Activated CD4-positive, alpha-beta T cell treated with anti-CD3 and anti-CD28 coated beads for 36 hours (primary cell): Measurements from ENCODE around the gene LARGE1. TPM values are rescaled to one million over a fixed set of nuclear protein-coding genes. Genes with fewer than 3 reads are reported as not detected.

Experiments
- ATAC-seq: fragments of 200-7000 bp; cut with Tn5 transposase; one replicate; pipeline ENCODE4 v1.10.0; 2021; ENCODE audit warnings: mild to moderate bottlenecking, moderate library complexity
- CTCF ChIA-PET: fragments of 350-600 bp; sonication (Branson Sonifier 250); formaldehyde crosslinking; loops from one replicate; lab custom pipeline; 2021; ENCODE audit warnings: antibody characterized with exemption; lab: Charles Lee
- POLR2A ChIA-PET: fragments of 350-600 bp; sonication (Branson Sonifier 250); formaldehyde crosslinking; loops from one replicate; lab custom pipeline; 2021; ENCODE audit warnings: antibody characterized with exemption, inconsistent platforms; lab: Charles Lee
- DNase-seq: peaks from one replicate; pipeline ENCODE4 v3.0.0-alpha.2; 2020
- H3K27ac Mint-ChIP-seq: one replicate; pipeline ENCODE4 v1.8.0; 2021; ENCODE audit warnings: mixed read lengths
- H3K27me3 Mint-ChIP-seq: one replicate; pipeline ENCODE4 v1.8.0; 2021; ENCODE audit warnings: mixed read lengths
- H3K36me3 Mint-ChIP-seq: one replicate; pipeline ENCODE4 v1.8.0; 2021; ENCODE audit warnings: low read depth, mixed read lengths
- H3K4me1 Mint-ChIP-seq: one replicate; pipeline ENCODE4 v1.8.0; 2021; ENCODE audit warnings: mixed read lengths
- H3K4me3 Mint-ChIP-seq: one replicate; pipeline ENCODE4 v1.8.0; 2021; ENCODE audit warnings: mild to moderate bottlenecking, moderate library complexity, mixed read lengths
- H3K9me3 Mint-ChIP-seq: one replicate; pipeline ENCODE4 v1.8.0; 2021; ENCODE audit warnings: low read depth, mixed read lengths
- intact Hi-C, 2 experiments: fragments of 100-400 bp; cut with DNase I in 1 of 2; cut with micrococcal nuclease in 1 of 2; formaldehyde crosslinking; loops; one replicate each; pipeline versions ENCODE4 v1.14.2 to v1.15.1; 2022 to 2024; cut with DNase I, micrococcal nuclease
- total RNA-seq, 2 experiments: library from RNA; stranded (reverse); gene quantifications; one replicate each; pipeline ENCODE4 v1.2.3, GENCODE V29; 2021

The LARGE1 gene
- total RNA-seq, 2 experiments from 2014 or later, result 0.39 to 0.57 TPM

DNA sequence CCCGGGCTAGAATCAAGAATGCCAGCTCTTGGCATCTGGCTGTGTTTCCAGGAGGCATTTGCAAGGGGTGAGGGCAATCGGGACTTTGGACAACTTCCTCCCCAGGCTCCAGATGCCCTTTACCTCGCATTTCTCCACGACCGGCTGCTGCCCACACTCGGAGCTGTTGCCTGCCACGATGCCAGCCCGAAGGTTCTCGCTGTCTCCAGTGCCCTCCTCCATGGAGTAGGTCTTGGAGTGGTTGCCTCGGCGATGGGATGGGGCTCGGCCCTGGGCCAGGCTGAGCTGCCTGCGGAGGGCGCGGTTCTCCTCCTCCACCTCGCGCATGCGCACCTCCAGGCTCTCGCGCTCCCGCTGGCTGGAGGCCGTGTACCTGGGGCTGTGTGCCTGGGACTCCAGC is 270.0 kb downstream of the LARGE1 start:
- H3K27me3 Mint-ChIP-seq, result no peaks in the 10 kb centered on the region
- no peak for DNase-seq
- ChIA-PET CTCF (no interaction called here), POLR2A (no interaction called here)
- no peak for ATAC-seq
- H3K4me3 Mint-ChIP-seq, result no peak overlapping the region
- H3K36me3 Mint-ChIP-seq, result peaks cover 4% of the 10 kb centered on the region
- no peak overlapping the region for H3K27ac Mint-ChIP-seq
- no peaks in the 10 kb centered on the region for H3K4me1 Mint-ChIP-seq
- peaks cover 7% of the 10 kb centered on the region for H3K9me3 Mint-ChIP-seq
- intact Hi-C loops, result no loop called here

DNA sequence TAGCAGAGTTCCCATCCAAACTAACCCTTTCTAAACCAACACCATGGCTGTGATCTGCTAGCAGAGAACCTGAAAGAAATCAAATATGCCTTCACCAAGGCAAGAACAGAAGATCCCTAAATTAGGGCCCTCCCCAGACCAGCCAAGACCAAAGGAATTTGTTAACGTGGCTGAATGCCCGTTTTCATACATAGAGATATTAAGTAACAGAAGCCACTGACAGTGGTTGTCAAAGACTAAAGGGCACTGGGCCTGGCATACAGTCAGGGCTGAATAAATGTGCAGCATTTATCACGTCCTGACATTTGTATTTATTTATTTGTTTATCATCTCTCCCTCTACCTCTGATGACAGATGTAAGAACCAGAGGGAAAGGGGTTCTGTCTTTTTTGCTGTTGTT is 271.8 kb downstream of the LARGE1 start:
- peaks cover 4% of the 10 kb centered on the region for H3K36me3 Mint-ChIP-seq
- ChIA-PET CTCF (no interaction called here), POLR2A (no interaction called here)
- intact Hi-C loops, result no loop called here
- no peaks in the 10 kb centered on the region for H3K4me1 Mint-ChIP-seq
- ATAC-seq (no peak), DNase-seq (no peak)
- no peak overlapping the region for H3K4me3 Mint-ChIP-seq
- no peak overlapping the region for H3K27ac Mint-ChIP-seq
- no peaks in the 10 kb centered on the region for H3K27me3 Mint-ChIP-seq
- H3K9me3 Mint-ChIP-seq, result peaks cover 9% of the 10 kb centered on the region

DNA sequence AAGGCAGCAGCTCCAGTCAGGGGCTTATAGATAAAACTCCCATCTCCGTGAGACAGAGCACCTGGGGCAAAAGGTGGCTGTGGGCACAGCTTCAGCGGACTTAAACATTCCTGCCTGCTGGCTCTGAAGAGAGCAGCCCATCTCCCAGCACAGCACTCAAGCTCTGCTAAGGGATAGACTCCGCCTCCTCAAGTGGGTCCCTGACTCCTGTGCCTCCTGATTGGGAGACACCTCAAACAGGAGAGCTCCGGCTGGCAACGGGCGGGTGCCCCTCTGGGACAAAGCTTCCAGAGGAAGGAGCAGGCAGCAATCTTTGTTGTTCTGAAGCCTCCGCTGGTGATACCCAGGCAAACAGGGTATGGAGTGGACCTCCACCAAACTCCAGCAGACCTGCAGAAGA is 279.4 kb downstream of the LARGE1 start:
- POLR2A ChIA-PET, result no interaction called here
- CTCF ChIA-PET, result no interaction called here
- intact Hi-C loops, result no loop called here
- H3K36me3 Mint-ChIP-seq, result no peaks in the 10 kb centered on the region
- DNase-seq, result no peak
- ATAC-seq, result no peak
- peaks cover 13% of the 10 kb centered on the region for H3K9me3 Mint-ChIP-seq
- no peak overlapping the region for H3K4me3 Mint-ChIP-seq
- H3K27me3 Mint-ChIP-seq, result no peaks in the 10 kb centered on the region
- no peaks in the 10 kb centered on the region for H3K4me1 Mint-ChIP-seq
- H3K27ac Mint-ChIP-seq, result no peak overlapping the region

DNA sequence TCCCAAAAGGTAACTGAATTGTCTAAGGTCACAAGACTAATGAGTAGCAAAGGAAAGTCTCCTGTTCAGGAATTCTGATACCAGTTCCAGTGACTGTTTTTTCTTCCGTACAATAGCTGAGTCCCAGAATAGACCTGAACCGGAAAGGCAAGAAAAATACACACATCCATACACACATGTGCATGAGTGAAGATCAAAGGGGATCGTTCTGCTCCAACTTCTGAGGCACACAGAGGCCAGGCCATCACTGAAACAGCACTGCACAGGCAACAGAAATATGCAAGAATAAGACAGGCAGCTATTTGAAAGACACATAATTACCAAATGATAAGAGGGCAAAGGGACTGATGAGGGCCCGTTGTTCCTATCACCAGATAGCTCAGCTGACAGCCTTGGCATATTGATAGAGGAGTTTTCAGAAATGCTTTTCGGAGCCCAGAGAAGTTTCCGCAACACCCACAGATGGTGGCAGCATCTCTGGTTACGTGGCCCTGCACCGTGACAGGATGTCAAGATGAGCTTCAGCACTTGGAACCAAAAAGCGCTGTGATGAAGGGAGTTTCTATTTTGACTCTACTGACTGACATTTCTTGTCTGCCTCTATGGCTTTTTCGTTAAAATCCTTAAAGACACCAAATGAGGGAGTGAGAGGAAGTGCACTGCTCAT is 280.6 kb downstream of the LARGE1 start:
- H3K4me3 Mint-ChIP-seq, result no peak overlapping the region
- H3K27me3 Mint-ChIP-seq, result no peaks in the 10 kb centered on the region
- intact Hi-C loops, result no loop called here
- ATAC-seq, result no peak
- CTCF ChIA-PET, result interaction anchor here (0.8 kb wide), 1 partner anchor 118 kb away, joined by 3 read pairs; no protein-coding TSS in a partner anchor
- no peaks in the 10 kb centered on the region for H3K4me1 Mint-ChIP-seq
- no peaks in the 10 kb centered on the region for H3K36me3 Mint-ChIP-seq
- peaks cover 13% of the 10 kb centered on the region for H3K9me3 Mint-ChIP-seq
- no peak for DNase-seq
- H3K27ac Mint-ChIP-seq, result no peak overlapping the region
- POLR2A ChIA-PET, result no interaction called here

DNA sequence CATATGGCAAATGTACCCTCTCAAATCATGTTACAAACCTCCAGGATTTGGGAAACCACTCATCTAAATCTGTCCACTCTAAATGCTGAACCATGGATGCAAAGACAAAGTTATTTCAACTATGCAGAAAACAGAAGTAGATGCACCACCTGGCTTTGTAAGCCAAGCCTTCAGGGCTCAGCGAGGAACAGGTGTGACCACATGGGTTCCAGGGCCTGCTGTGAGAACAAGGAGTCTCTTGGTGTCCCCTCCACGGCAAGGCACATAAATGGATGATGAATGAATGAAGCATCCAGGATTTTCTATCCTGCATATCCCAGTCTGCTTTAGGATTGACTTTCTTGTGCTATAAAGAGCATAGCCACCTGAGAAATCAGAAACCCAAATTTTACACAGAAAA is 284.5 kb downstream of the LARGE1 start:
- H3K36me3 Mint-ChIP-seq, result peaks cover 2% of the 10 kb centered on the region
- peaks cover 10% of the 10 kb centered on the region for H3K9me3 Mint-ChIP-seq
- DNase-seq (no peak), ATAC-seq (no peak)
- H3K4me1 Mint-ChIP-seq, result no peaks in the 10 kb centered on the region
- intact Hi-C loops, result no loop called here
- POLR2A ChIA-PET, result no interaction called here
- CTCF ChIA-PET, result no interaction called here
- no peak overlapping the region for H3K27ac Mint-ChIP-seq
- H3K4me3 Mint-ChIP-seq, result no peak overlapping the region
- H3K27me3 Mint-ChIP-seq, result no peaks in the 10 kb centered on the region

DNA sequence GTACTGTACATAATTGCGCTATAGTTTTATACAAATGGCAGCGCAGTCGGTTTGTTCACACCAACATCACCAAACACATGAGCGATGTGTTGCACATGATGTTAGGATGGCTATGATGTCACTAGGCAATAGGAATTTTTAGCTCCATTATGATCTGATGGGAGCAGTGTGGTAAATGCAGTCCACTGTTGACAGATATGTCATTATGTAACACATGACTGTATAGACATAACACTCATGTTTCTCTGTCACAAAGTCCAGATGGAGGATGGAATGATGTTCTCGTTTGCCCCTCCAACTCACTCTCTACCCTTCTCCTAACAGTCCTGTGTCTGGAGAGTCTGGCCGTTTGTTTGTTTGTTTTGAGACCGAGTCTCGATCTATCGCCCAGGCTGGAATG is 288.5 kb downstream of the LARGE1 start:
- no peak for DNase-seq
- H3K27me3 Mint-ChIP-seq, result no peaks in the 10 kb centered on the region
- no peak overlapping the region for H3K4me3 Mint-ChIP-seq
- intact Hi-C loops, result no loop called here
- peaks cover 2% of the 10 kb centered on the region for H3K36me3 Mint-ChIP-seq
- no peak for ATAC-seq
- CTCF ChIA-PET, result no interaction called here
- peaks cover 16% of the 10 kb centered on the region for H3K9me3 Mint-ChIP-seq
- H3K4me1 Mint-ChIP-seq, result no peaks in the 10 kb centered on the region
- H3K27ac Mint-ChIP-seq, result no peak overlapping the region
- POLR2A ChIA-PET, result no interaction called here

DNA sequence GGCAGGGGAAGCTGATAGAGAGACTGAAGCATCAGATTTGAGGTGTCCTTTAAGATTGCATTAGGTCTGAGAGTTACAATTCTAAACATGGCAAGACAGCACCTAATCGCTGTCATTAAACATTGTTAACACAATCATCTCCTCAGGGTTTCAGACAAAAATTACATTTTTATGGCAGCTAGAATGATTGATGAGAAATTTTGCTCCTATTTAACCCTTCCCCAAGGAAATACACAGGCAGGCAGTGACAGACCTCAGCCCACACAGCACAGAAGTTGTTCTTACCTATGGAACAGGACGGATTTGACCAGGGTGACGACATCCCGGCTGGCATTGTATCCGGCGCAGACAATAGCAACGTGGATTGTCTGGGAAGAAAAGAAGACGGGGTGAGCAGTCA is 294.3 kb downstream of the LARGE1 start:
- intact Hi-C loops, result no loop called here
- Mint-ChIP-seq H3K27me3 (no peaks in the 10 kb centered on the region), H3K4me3 (no peak overlapping the region), H3K36me3 (no peaks in the 10 kb centered on the region), H3K9me3 (peaks cover 10% of the 10 kb centered on the region), H3K27ac (no peak overlapping the region), H3K4me1 (no peaks in the 10 kb centered on the region)
- ChIA-PET CTCF (no interaction called here), POLR2A (no interaction called here)
- no peak for ATAC-seq
- no peak for DNase-seq

DNA sequence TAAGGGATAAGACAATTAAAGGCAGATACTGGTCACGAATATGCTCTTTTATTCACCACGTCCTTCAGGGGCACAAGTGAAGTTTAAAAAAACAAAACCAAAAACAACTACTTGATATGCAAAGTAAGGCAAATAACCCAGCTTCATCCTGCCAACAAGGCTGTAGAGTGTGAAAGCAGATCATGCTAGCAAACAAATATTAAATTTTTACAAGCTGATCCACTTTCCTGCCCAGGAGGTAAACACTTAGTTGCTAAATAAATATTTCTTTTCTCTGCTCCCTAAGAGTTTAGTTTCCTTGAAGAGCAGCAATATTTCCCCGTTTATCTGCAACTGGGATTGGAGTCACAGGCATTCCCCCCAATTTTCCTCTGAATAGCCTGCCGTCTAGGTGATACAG is 300.2 kb downstream of the LARGE1 start:
- no peaks in the 10 kb centered on the region for H3K27me3 Mint-ChIP-seq
- intact Hi-C loops, result no loop called here
- CTCF ChIA-PET, result no interaction called here

DNA sequence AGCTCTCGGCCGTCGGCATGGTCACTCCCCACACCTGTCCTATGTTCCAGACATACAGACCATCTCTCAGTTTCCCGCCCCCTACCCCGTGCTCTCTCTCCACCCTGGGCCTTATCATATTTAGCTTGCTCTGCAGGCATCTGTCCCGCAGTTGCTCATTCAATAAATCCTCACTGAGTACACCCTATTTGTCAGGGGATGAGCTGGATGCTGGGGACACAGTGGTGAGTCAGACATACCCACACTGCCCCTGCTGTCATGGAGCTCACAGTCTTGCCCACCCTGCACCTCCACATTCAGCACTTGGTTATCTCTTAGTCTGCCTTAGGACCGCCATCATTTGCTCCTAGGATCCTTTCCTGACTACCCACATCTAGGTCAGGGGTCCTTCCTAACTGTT is 313.8 kb downstream of the LARGE1 start:
- H3K27ac Mint-ChIP-seq, result no peak overlapping the region
- POLR2A ChIA-PET, result no interaction called here
- H3K4me1 Mint-ChIP-seq, result no peaks in the 10 kb centered on the region
- no peak overlapping the region for H3K4me3 Mint-ChIP-seq
- peaks cover 7% of the 10 kb centered on the region for H3K9me3 Mint-ChIP-seq
- ATAC-seq, result no peak
- intact Hi-C loops, result no loop called here
- CTCF ChIA-PET, result no interaction called here
- no peaks in the 10 kb centered on the region for H3K27me3 Mint-ChIP-seq
- H3K36me3 Mint-ChIP-seq, result no peaks in the 10 kb centered on the region
- no peak for DNase-seq

More for the DNA sequence above, 300.2 kb downstream of the LARGE1 start:
- POLR2A ChIA-PET, result no interaction called here
- Mint-ChIP-seq H3K4me3 (no peak overlapping the region), H3K4me1 (no peaks in the 10 kb centered on the region), H3K27ac (no peak overlapping the region), H3K9me3 (peaks cover under 1% of the 10 kb centered on the region), H3K36me3 (no peaks in the 10 kb centered on the region)
- DNase-seq, result no peak
- ATAC-seq, result no peak

DNA sequence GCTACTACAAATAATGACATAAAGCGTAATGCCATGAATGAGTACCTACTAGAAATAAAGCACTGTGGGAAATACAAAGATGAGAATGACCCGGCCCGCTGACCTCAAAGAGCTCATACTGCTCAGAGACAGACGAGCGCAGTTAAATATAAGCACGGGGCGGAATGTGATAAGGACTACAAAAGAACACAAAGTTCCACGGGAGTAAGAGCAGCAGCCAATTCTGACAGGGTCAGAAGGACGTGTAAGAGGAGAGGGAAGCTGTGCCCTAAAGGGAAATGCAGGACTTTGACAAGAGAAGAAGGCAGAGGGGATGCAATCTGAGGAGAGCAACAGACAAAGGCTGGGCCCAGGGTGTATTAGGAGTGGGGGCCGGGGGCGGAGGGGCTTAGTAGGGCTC is 314.6 kb downstream of the LARGE1 start:
- Mint-ChIP-seq H3K27me3 (no peaks in the 10 kb centered on the region), H3K27ac (no peak overlapping the region), H3K36me3 (no peaks in the 10 kb centered on the region), H3K9me3 (peaks cover 9% of the 10 kb centered on the region), H3K4me3 (no peak overlapping the region), H3K4me1 (no peaks in the 10 kb centered on the region)
- ChIA-PET CTCF (no interaction called here), POLR2A (no interaction called here)
- no peak for ATAC-seq
- DNase-seq, result no peak
- intact Hi-C loops, result no loop called here

DNA sequence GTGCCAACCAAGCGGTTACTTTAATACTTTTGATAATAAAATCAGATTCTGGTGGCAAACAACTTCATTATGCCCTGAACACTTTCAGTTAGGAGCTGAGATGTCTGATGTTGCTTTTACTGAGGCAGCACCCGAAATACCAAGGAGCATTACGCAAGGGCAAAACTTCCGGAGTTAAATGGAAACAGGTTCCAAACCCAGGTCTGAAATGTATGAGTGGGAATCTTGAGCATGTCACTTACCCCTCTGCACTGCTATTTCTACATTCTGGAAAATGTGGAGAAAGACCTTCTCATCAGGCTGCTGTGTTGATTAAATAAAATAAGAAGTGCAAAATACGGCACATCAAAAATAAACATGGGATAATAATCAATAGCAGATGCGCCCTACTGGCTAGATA is 315.1 kb downstream of the LARGE1 start:
- intact Hi-C loops, result no loop called here
- no peaks in the 10 kb centered on the region for H3K36me3 Mint-ChIP-seq
- no peaks in the 10 kb centered on the region for H3K27me3 Mint-ChIP-seq
- H3K4me1 Mint-ChIP-seq, result no peaks in the 10 kb centered on the region
- CTCF ChIA-PET, result interaction anchor here (0.7 kb wide), 1 partner anchor 292 kb away, joined by 3 read pairs; no protein-coding TSS in a partner anchor
- ATAC-seq, result no peak
- no peak overlapping the region for H3K4me3 Mint-ChIP-seq
- DNase-seq, result no peak
- peaks cover 7% of the 10 kb centered on the region for H3K9me3 Mint-ChIP-seq
- H3K27ac Mint-ChIP-seq, result no peak overlapping the region
- POLR2A ChIA-PET, result no interaction called here

DNA sequence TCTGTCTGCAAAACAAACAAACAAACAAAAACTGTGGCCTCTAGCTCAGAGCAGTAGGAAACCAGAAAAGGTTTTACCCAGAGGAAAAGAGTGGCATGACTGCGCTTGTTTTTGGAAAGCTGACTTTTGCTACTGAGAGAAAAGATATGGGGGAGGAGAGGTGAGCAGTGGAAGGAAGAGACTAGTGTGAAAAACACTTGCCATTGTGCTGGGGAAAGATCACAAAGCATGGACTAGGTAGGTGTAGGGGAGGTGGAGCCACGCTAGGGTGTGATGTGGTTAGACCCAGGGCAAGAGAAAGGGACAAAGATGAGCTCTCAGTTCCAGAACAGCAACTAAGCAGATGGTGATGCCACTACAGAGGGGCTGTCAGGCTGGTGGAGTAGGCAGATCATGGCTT is 319.2 kb downstream of the LARGE1 start:
- no peak for ATAC-seq
- CTCF ChIA-PET, result no interaction called here
- POLR2A ChIA-PET, result no interaction called here

More for the DNA sequence above, 319.2 kb downstream of the LARGE1 start:
- Mint-ChIP-seq H3K4me1 (no peaks in the 10 kb centered on the region), H3K27me3 (no peaks in the 10 kb centered on the region), H3K27ac (no peak overlapping the region), H3K9me3 (peaks cover 8% of the 10 kb centered on the region), H3K36me3 (no peaks in the 10 kb centered on the region), H3K4me3 (no peak overlapping the region)
- intact Hi-C loops, result no loop called here
- no peak for DNase-seq
